Erythroblast (primary cell): ENCODE measurements around the gene PANK3.
"Not testable (repeated sequence)": the region's sequence is repeated elsewhere in the genome, so short reads cannot be mapped to it uniquely, and the experiment has no call there.

ENCODE experiments used
- GATA1 ChIP-seq: IDR thresholded peaks from 2 replicates; pipeline ENCODE4 v1.6.1; 2011; ENCODE audit warnings: low read depth, mild to moderate bottlenecking, control low read depth, low read length, moderate library complexity
- POLR2A ChIP-seq: IDR thresholded peaks from 2 replicates; pipeline ENCODE4 v1.6.1; 2011; ENCODE audit warnings: mild to moderate bottlenecking, low read length

- not testable (repeated sequence) for TF ChIP-seq POLR2A, GATA1
These were observed 44.8 kb downstream of the PANK3 start for GRCh38 chr5:168534351-168534750.
